GM21360 (cell line): ENCODE measurements around the gene SNCAIP.

Experiments
- ATAC-seq: cut with Tn5 transposase; IDR thresholded peaks from one replicate; pipeline ENCODE4 v1.9.1; 2021; ENCODE audit warnings: mild to moderate bottlenecking, moderate library complexity; ENCODE audit not compliant: unreplicated experiment

The SNCAIP gene

DNA sequence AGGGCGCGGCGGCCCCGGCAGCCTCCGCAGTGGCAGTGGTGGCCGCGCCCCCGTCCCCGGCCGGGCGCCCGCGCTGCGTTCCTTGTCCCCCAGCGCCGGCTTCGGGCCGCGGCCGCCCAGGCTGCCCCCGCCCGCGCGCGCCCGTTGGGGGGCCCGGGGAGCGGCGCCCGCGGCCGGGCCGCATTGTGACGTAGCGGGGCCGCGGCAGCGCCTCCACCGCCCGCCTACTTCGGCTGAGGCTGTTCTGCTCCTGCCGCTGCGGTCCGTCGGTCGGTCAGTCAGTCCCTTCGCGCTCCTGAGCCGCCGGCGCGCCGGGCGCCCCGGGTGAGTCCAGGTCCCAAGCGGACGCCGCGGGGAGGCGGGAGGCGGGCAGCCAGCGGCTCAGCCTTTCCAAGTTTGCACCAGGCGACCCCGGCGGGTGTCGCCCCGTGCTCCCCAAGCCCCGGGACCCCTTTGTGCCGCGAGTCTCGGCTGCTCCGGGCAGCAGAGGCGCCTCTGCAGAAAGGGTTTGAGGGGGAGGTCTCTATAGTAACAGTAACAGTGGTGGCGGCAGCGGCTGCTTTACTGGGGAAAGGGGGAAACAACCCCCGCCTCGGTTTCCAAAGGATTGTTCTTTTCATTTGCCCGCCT, at the start of gene SNCAIP:
Gene SNCAIP (plus strand): TSS at position 277 of the 630 bp plus-strand sequence. CDS start 78,898 bp downstream, outside the sequence.
- peak; percentile 84 for ATAC-seq

DNA sequence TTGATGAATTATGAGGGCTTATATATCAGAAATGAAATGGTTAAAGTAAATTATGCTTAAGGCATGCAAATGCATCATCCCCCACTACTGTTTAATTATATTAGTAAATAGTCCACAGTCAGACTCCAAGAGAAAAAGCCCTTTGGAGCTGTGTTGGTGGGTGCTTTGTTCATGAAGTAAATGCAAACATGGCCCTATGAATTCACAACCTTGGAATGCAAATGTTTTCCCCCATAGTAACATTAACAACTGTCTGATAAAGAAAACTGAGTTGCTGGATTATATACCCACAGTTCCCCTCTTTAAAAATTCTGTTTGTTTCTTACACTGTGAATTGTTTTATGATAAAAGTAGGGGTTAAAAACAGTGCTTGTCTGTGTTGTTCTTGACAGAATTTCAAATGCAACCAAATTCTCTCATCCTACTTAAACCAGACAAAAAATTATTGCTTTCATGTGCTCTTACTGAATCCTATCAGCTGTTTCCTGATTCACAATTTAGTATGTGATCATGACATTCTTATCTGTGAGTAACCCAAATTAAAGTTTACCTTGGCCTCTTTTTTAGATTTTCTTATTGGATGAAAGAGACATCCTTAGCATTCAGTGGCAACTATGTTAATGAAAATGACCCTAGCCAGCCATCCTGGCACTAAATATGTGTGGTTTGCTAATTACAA, 48.5 kb upstream of the SNCAIP start:
- no peak for ATAC-seq

DNA sequence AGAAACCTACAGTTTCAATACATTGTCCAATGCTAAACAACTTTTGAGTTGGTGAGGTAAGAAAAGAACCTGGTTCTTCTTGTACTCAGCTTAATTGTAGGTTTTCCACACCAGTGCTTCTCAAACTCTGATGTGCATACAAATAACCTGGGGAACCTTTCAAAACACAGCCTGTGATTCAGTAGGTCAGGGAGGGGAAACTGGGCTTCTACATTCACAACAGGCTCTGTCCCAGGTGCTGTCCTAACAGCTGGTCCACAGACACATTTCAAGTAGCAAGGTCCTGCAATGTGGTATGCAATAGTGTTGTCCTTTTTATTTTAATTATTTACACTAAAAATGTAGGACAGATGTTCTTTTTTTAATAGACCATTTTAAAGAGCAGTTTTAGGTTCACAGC, 47.4 kb upstream of the SNCAIP start:
- no peak for ATAC-seq

DNA sequence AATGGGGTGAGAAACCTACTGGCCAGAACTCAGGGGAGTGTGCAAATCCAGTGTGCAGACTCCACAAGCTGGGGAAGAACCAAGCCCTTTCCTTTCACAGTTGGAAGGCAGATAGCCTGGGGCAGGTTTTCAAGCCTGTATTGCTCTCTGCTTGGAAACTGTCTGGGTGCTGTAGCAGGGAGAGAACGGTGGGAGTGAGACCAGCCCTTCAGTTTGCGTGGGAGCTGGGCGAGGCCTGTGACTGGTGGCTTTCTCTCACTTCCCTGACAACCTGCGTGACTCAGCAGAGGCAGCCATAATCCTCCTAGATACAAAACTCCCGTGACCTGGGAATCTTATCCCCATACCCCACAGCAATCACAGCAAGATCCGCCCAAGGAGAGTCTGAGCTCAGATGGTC, 44.9 kb upstream of the SNCAIP start:
- ATAC-seq: no peak

DNA sequence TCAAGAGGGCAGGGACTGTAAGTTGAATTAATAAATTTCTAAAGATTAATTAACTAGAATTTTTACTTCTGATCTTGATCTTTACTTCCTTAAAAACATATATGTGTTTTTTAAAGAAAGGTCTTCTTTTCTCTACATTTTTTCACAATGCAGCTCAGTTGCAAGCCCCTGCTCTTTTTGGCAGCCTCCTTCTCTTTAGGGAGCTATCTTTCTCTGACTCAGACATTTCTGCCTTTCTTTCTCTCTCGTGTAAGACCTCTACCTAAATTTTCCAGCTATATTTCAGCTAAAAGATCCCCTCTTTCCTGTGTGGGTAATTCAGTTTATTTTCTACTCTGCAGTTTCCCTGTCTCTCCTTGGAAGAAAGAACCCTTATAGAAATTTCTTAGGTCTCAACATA, 38.3 kb upstream of the SNCAIP start:
- no peak for ATAC-seq

DNA sequence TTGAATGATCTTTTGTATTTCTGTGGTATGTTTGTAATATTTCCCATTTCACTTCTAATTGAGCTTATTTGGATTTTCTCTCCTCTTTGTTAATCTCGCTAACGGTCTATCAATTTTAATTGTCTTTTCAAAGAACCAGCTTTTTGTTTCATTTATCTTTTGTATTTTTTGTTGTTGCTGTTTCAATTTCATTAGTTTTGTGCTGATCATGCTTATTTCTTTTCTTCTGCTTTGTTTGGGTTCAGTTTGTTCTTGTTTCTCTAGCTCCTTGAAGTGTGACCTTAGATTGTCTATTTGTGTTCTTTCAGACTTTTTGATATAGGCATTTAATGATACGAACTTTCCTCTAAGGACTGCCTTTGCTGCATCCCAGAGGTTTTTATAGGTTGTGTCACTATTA, 28.4 kb upstream of the SNCAIP start:
- no peak for ATAC-seq

DNA sequence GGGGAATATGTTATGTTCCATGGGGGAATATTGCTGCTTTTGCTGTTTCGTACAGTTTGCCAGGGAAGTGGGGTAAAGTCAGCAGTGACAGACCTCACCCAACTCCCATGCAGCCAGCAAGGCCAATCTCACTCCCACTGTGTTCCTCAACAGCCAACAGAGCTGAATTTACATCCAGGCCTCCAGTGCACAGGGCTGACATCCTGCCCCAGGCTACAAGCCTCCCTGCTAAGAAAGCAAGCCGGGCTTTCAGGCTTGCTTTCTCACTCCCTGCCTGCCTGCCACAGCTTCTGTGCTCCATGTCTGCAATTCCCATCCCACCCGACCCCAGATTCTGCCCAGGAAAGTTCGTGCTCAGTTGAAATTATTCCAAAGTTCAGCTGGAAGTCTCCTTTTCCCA, 25.5 kb upstream of the SNCAIP start:
- no peak for ATAC-seq

DNA sequence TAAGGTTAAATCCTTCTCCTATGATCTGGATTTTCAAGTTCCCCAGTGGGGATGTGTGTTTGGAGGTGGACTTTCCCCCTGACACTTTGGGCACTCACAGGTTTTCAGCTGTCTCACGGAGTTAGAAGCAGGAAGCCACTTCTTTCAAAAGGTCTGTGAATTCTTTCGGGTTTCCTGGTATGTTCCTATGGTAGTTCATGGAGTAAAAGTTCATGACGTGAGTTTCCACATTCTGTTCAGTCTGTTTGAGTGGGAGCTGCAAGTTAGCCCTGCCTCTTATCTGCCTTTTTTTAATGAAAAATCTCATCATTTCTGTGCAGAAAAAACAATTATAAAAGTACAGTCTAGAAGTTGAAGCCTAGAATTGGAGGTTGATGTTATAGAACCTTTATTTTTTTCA, 24.9 kb upstream of the SNCAIP start:
- no peak for ATAC-seq

DNA sequence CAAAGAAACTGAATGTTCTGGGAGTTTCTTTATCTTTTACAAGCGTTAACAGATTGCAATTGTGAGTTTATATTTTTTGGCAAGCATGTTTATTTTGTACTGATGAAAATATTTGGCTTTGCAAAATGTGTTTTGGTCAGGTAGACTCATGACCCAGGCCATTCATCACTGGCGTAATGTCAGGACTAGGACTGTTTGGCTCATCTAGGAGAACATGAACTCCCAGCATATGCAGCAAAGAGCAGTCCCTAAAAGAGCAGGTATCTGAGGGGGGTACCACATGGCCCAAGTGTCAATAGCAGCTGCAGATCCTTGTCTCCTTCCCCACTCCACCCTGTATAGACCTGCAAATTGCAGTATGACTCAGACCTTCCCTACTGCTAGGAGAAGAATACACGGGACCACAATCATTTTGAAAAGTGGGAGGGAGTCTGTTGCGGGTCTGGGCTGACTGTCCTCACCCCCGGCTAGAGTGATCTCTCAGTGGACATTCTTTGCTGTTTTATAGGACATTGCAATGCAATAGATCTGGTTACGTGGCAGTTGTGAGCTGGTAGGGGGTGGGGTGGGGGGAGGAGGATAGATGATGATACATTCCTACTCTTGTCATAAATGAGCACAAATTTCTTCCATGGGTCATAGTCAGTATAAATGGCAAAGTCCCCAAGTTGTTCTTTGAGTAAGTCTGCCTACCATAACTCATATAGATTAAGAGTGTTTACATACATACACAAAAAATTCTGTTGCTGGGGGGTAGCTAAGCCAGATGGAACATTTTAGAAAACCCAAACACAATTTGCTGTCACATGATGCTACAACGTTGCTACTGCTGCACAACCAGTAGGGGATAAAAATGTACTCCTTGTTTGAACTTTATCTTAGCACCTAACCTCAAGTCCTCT, 20.8 kb upstream of the SNCAIP start:
- ATAC-seq: no peak

DNA sequence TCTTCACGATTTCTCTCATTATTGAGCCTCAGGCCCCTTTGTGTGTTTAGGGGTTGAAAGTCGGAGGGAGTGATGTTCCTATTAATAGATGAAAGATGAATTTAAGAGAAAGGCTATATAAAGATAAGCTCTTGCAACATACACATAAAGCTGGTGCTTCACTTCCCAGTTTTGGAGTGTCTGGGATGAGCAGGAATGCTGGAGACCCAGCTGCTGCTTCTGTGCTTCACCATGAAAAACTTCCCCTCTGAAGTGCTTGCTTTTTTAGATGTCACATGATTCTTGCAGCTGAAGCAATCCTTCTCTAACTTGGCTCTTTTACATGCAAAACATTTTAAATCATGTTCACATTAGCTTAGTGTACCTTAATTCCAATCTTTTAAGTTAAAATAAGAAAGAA, 19.7 kb upstream of the SNCAIP start:
- no peak for ATAC-seq

DNA sequence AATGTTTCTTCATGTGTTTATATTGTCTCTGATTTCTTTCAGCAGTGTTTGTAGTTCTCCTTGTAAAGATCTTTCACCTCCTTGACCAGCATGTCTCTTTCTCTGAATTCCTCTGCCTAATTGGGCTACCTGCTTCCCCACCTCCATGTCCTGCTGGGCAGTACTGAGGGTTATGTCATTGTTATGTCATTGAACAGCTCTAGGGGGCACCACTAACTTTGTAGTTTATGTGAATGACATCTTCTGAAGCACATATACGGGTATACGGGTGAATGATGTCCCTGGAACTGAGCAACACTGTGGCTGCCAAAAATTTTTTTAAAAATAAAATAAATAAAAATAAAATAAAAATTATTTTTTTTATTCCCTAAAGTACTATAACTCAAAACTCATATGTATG, 16.9 kb upstream of the SNCAIP start:
- ATAC-seq: no peak

DNA sequence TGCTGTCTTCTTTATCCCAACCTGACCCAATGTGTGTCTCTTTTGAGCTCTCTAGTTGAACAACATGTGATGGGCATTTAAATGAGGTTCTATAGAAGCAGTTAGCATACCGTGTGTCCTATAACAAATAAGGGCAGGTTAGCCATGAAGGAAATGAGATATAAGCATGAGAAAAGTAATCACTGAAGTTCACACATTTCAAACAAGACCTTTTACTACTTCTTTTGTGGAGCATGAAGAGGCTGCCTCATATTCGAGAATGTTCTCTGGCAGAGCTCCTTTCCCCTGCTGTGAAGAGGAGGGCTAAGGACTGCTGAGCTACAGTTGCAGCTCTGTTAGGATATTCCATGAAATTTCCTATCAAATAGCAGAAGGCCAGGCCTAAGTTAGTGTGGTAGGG, 15.2 kb upstream of the SNCAIP start:
- no peak for ATAC-seq

DNA sequence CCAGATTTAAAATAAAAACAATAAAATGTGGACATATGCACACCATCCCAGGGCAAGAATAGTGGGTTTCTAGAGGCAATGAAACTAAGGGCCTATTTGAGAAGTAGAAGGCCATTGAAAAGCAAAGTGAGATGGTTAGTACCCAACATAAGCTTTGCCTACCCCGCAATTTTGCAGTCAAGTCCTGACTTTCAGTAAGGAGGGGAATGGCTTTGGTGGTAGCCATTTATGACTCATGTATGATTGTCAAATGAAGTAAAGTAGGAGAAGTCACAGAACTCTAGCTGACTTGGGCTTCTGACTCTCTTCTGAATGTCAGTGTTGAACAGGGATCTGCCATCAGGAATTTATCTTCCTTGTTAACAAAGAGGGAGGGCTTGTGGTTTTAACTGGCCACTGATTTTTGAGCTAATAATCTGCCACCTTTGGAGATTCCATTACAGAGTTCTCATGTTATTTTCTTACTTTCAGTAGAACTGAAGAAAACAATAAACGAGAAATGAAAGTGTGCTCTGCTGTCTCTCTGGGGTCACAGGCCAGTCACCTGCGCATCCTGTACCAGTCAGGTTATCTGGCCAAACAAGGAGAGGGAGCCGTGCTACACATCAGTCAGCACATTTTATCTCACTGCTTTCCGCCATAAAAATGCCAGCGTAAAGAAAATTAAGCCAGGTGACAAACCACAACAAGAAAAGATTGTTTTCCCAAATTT, 14.3 kb upstream of the SNCAIP start:
- ATAC-seq: peak; percentile 92

DNA sequence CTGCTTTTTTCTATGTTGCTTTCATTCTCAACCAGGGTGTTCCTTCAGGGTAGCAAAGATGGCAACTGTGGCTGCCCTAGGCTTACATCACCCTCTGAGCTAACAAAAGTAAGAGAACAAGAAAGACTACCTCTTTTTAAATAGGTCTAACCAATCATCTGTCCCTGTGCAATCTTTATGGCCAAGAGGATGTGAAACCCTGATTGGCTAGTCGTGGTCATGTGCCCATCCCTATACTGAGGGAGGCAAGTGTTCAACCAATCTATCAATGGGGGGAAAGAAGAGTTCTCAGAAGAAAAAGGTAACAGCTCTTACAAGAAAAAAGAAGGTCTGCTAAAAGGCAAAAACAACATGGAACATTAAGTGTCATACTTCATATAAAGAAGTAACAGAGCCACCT, 11.7 kb upstream of the SNCAIP start:
- ATAC-seq: no peak

DNA sequence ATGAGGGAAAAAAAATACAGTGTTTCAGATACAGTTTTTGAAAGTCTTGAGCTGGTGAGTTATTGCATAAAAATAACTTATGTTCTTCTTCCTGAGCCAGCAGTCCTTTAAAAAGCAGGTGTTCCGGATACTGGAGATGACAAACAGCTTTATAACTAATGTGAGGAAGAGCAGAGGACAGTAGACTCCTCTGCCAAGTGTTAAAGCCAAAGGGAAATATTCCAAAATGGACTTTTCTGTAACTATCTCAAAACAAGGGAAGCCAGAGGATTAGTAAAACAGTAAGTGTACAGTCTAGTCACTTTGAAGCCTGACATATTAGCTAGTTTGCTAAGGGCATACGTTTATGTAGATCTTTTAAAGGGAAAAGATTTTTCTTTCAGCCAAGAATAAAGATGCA, 11.0 kb upstream of the SNCAIP start:
- ATAC-seq: no peak

DNA sequence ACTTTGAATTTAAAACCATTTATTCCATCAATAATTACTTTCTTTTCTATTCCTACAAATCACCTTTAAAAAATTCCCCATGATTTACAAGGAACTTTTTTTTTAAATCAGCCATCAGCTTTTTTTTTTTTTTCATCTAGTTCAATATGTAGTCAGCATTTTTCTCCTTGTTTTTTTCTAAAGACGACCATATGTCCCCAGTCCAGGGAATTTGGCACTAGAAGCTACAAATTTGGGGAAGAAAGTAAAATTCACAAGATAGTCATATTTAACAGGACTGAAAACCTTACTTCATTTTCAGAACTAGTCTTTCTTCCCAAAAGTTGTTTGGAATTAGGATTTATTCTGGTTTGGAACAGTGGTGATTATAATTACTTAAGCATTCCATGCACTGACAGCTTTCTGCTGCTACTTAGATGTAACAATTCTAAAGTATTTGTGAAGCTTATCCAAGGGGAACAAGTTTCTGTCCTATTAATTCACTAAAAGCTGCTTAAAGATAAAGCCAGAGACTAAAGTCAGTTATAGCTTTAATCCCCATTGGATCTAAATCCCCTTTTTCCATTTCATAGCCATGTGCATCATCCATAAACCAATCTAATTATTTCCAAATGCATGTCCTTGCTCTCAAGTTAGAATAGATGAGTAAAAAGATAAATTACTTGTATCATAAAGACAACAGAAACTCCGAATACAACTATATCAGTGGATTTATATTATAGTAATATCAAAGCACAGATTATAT, 7.4 kb upstream of the SNCAIP start:
- ATAC-seq: no peak

DNA sequence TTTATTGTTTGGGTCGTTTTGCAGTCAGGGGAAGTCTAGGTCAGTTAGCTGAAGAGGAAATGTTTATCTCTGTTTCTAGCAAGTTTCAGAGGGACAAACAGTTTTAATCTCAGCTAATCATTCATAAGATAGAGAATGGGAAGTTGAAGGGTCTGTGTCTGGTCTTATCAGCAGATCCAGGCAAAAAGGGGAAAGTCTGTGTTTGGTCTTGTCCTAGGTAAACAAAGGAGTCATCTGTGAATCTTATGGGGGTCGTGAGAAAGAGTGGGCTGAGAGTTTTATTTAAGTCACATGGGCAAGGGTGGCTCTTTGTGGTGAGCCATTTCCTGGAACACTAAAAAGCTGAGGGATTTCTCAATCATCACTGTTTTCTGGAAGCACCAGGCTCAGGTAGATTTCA, 5.6 kb upstream of the SNCAIP start:
- no peak for ATAC-seq

DNA sequence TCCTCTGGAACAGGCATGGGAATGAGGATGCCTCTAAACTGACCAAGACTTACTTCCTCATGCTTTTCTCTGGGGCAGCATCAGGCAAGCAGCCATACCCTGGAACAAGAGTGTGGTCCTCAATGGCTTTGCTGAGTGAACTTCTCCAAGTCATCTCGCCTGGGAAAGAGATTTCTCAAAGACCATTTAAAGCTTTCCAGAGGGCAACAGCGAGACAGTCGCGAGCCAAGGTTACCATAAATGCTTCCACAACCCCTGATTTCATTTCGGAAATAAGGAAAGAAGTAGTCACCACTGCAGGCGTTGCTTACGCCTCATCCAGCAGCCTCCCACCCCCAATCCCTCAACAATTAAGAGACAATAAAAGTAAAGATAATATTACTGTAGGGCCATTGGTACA, 1.1 kb upstream of the SNCAIP start:
- ATAC-seq: no peak

DNA sequence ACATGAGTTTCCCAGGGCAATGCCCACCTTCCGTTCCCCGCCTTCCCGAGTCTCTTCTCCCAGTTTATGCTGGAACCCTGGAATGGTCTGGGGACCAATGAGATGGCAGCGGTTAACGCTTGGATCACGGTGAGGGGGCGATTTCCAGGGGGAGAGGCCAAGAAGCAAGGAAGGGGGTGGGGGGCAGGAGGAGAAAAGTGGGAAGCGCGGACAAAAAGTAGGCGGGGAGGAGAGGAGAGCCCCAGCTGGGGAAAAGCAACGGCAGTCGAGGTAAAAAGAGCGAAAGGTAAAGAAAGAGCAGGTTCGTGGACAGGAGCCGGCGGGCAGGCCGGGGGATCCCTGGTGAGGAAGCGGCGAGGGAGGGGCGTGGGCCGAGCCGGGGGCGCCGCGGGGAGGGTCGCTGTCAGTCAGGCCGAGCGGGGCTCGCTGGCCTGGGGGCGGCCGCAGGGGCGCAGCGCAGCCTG, 508 bp upstream of the SNCAIP start:
- no peak for ATAC-seq

DNA sequence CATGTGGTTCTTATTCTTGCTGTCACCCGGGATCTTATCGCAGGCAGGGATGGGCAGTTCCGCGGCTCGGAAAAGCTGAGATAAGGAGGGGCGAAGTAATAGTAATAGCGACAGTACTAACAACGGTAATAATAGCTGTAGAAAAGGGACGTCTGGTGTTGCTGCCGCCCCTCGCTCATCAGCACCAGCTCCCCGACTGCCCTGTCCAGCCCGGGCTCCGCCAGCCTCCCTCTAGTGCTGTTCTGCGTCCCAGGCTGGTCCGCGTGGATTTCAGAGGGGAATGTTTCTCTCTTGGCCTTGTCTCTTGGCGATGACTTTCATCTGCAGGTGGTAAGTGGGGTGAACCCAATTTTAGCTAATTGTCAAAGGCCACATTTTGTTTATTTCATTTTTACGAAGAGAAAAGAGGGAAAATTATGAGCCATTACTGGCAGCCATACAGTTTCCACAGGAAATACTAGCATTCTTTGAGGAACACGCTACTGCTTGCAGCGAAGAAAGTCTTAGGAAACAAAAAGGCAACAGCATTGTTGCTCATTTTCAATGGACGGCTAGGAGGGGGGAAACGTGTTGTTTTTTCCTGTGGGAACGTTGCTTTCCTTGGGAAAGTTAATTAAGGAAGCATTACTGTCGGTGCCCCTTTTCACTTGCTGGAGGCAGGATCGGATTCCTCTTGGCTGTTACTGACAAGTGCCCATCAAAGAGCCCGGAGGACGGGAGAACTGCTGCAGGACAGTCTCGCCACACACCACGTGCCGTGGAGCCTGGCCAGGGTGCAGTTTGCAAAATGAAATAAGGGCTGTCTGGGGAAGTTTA, 762 bp downstream of the SNCAIP start:
- ATAC-seq: peak; percentile 10
